ENCODE measurements around the gene FANCD2.
"Not testable (repeated sequence)": the region's sequence is repeated elsewhere in the genome, so short reads cannot be mapped to it uniquely, and the experiment has no call there.

DNA sequence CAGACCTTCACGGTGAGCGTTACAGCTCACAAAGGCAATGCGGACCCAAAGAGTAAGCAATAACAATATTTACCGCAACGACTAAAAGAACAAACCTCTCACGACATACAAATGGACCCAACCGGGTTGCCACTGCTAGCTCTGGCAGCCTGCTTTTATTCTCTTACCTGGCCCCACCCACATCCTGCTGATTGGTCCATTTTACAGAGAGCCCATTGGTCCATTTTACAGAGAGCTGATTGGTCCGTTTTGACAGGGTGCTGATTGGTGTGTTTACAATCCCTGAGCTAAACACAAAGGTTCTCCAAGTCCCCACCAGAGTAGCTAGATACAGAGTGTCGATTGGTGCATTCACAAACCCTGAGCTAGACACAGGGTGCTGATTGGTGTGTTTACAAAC lies 109.6 kb downstream of the FANCD2 start:
- TF ChIP-seq EZH2 (IDR thresholded peaks at IDR 0.05; ENCODE audit: low read length, missing control alignments) = not testable (repeated sequence)
- TF ChIP-seq, protein P1, sequence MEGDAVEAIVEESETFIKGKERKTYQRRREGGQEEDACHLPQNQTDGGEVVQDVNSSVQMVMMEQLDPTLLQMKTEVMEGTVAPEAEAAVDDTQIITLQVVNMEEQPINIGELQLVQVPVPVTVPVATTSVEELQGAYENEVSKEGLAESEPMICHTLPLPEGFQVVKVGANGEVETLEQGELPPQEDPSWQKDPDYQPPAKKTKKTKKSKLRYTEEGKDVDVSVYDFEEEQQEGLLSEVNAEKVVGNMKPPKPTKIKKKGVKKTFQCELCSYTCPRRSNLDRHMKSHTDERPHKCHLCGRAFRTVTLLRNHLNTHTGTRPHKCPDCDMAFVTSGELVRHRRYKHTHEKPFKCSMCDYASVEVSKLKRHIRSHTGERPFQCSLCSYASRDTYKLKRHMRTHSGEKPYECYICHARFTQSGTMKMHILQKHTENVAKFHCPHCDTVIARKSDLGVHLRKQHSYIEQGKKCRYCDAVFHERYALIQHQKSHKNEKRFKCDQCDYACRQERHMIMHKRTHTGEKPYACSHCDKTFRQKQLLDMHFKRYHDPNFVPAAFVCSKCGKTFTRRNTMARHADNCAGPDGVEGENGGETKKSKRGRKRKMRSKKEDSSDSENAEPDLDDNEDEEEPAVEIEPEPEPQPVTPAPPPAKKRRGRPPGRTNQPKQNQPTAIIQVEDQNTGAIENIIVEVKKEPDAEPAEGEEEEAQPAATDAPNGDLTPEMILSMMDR (conservative IDR thresholded peaks at IDR 0.05 in 1 of 2, IDR thresholded peaks at IDR 0.05 in 1 of 2; ENCODE audit: low read depth in 1 of 2, low read length in 2 of 2) = not testable (repeated sequence)
